Neural progenitor cell (in vitro differentiated cells): ENCODE data around the gene KIRREL3. TPM values are rescaled to one million over a fixed set of nuclear protein-coding genes. Genes with fewer than 3 reads are reported as not detected.

Experiments
- DNase-seq: peaks from one replicate; pipeline ENCODE4 v3.0.0-alpha.2; 2016; ENCODE audit warnings: low spot score
- H2AFZ ChIP-seq: fragments of 200-600 bp; sonication (generic); replicated peaks from 2 replicates; pipeline ENCODE4 v1.6.1; 2016; ENCODE audit warnings: antibody characterized with exemption
- H3F3A ChIP-seq: fragments of 200-600 bp; sonication (generic); 2 replicates; pipeline ENCODE4 v1.6.1; 2016; ENCODE audit warnings: antibody characterized with exemption, low read depth
- H3K27ac ChIP-seq: fragments of 200-600 bp; sonication (generic); 2 replicates; pipeline ENCODE4 v1.5.1; 2016; ENCODE audit warnings: mild to moderate bottlenecking
- H3K27me3 ChIP-seq: fragments of 200-600 bp; sonication (generic); 2 replicates; pipeline ENCODE4 v1.6.1; 2016; ENCODE audit warnings: mild to moderate bottlenecking, moderate library complexity
- H3K36me3 ChIP-seq: fragments of 200-600 bp; sonication (generic); 2 replicates; pipeline ENCODE4 v1.5.1; 2016
- H3K4me1 ChIP-seq: fragments of 200-600 bp; sonication (generic); 2 replicates; pipeline ENCODE4 v1.6.1; 2016; ENCODE audit warnings: mixed run types
- H3K4me2 ChIP-seq: fragments of 200-600 bp; sonication (generic); 2 replicates; pipeline ENCODE4 v1.6.1; 2016
- H3K4me3 ChIP-seq: fragments of 200-600 bp; sonication (generic); 2 replicates; pipeline ENCODE4 v1.5.1; 2016
- H3K79me2 ChIP-seq: fragments of 200-600 bp; sonication (generic); 2 replicates; pipeline ENCODE4 v1.6.1; 2016; ENCODE audit warnings: low read depth
- H3K9ac ChIP-seq: fragments of 200-600 bp; sonication (generic); 2 replicates; pipeline ENCODE4 v1.6.1; 2016
- H3K9me3 ChIP-seq: fragments of 200-600 bp; sonication (generic); 2 replicates; pipeline ENCODE4 v1.5.1; 2016; ENCODE audit warnings: low read depth
- H4K20me1 ChIP-seq: fragments of 200-600 bp; sonication (generic); 2 replicates; pipeline ENCODE4 v1.6.1; 2016; ENCODE audit warnings: low read depth
- H3K27ac Mint-ChIP-seq: 3 replicates; pipeline ENCODE4 v1.8.0; 2021; ENCODE audit warnings: mixed read lengths
- H3K27me3 Mint-ChIP-seq: 2 replicates; pipeline ENCODE4 v1.8.0; 2022; ENCODE audit warnings: low read depth, mild to moderate bottlenecking, inconsistent platforms, moderate library complexity, mixed read lengths; ENCODE audit not compliant: insufficient read depth
- H3K36me3 Mint-ChIP-seq: 3 replicates; pipeline ENCODE4 v1.8.0; 2021; ENCODE audit warnings: mixed read lengths
- H3K4me1 Mint-ChIP-seq: 3 replicates; pipeline ENCODE4 v1.8.0; 2021; ENCODE audit warnings: mixed read lengths
- H3K4me3 Mint-ChIP-seq: 3 replicates; pipeline ENCODE4 v1.8.0; 2021; ENCODE audit warnings: mild to moderate bottlenecking, moderate library complexity, mixed read lengths
- H3K9me3 Mint-ChIP-seq: 3 replicates; pipeline ENCODE4 v1.8.0; 2020; ENCODE audit warnings: mixed read lengths
- EZH2 ChIP-seq: fragments of 200-600 bp; sonication (generic); IDR thresholded peaks from 2 replicates; pipeline ENCODE4 v1.6.1; 2017; ENCODE audit warnings: antibody characterized with exemption, mild to moderate bottlenecking, moderate library complexity
- EZH2phosphoT487 ChIP-seq: fragments of 200-600 bp; sonication (generic); IDR thresholded peaks from 2 replicates; pipeline ENCODE4 v1.6.1; 2017; ENCODE audit warnings: antibody characterized with exemption
- total RNA-seq: library from RNA; depleted of rRNA; stranded (reverse); fragments of >200 nt; gene quantifications from 2 replicates; pipeline ENCODE4 v1.2.3, GENCODE V29; 2015; ENCODE audit warnings: low replicate concordance
- TF ChIP-seq, protein P1 (sequence below): fragments of 200-600 bp; sonication (generic); IDR thresholded peaks from 2 replicates; pipeline ENCODE4 v1.5.1; 2017; ENCODE audit warnings: antibody characterized with exemption, mild to moderate bottlenecking

The KIRREL3 gene
- total RNA-seq, 1 donor from 2014 or later: 1.1 TPM

DNA sequence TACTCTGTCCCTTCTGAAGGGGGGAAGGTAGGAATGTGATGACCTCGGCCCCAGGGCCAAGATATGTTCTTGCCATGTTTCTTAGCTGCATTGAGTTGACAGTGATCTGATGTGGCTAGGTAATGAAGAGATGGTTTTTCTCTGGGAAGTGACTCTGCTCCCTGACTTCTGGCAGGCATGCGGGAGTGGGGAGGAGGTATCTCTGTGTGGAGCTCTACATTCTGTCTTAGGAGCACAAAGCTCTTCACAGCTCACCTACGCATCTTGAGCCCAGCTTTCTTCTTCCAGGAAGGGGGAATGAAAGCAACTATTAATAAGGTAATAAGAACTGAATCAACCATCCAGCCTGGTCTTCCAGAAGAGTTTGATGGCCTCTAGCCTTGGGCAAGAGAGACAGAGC, 404.1 kb downstream of the KIRREL3 start:
- TF ChIP-seq, protein P1, sequence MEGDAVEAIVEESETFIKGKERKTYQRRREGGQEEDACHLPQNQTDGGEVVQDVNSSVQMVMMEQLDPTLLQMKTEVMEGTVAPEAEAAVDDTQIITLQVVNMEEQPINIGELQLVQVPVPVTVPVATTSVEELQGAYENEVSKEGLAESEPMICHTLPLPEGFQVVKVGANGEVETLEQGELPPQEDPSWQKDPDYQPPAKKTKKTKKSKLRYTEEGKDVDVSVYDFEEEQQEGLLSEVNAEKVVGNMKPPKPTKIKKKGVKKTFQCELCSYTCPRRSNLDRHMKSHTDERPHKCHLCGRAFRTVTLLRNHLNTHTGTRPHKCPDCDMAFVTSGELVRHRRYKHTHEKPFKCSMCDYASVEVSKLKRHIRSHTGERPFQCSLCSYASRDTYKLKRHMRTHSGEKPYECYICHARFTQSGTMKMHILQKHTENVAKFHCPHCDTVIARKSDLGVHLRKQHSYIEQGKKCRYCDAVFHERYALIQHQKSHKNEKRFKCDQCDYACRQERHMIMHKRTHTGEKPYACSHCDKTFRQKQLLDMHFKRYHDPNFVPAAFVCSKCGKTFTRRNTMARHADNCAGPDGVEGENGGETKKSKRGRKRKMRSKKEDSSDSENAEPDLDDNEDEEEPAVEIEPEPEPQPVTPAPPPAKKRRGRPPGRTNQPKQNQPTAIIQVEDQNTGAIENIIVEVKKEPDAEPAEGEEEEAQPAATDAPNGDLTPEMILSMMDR: no peak
- no peak for TF ChIP-seq EZH2phosphoT487
- no peak for TF ChIP-seq EZH2

DNA sequence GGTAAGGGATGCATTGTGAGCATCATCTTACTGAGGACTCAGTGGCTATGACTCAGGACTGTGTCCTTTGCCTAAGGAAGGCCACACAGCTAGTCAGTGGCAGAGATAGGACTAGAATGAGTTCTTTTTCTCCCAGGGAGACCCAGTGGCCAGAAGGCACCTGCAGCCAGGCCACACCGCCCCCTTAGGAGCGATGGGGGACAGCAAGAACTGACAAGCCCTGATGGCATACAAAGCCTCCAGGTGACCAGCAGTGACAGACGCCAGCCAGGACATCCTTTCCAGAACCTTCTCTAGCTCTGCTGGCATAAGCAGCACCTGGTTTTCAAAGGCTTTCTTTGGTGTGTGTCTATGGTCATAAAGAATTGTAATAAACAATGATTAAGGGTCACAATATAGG, 405.0 kb downstream of the KIRREL3 start:
- H3K9me3 ChIP-seq: no peaks in the 10 kb centered on the region
- H3K27ac ChIP-seq: no peak overlapping the region
- H3K36me3 Mint-ChIP-seq: peaks cover 3% of the 10 kb centered on the region
- no peaks in the 10 kb centered on the region for H4K20me1 ChIP-seq
- no peaks in the 10 kb centered on the region for H3K79me2 ChIP-seq
- no peak for DNase-seq
- H3K4me1 Mint-ChIP-seq: peaks cover 57% of the 10 kb centered on the region
- no peak overlapping the region for H3K27ac Mint-ChIP-seq
- H3K9ac ChIP-seq: no peak overlapping the region
- peaks cover 5% of the 10 kb centered on the region for H3K27me3 ChIP-seq
- no peaks in the 10 kb centered on the region for H3K36me3 ChIP-seq
- peaks cover 14% of the 10 kb centered on the region for H3K27me3 Mint-ChIP-seq
- H3K4me3 Mint-ChIP-seq: no peak overlapping the region
- H3K9me3 Mint-ChIP-seq: no peaks in the 10 kb centered on the region
- peaks cover 58% of the 10 kb centered on the region for H3K4me1 ChIP-seq
- TF ChIP-seq EZH2phosphoT487: no peak
- TF ChIP-seq, protein P1: no peak
- H2AFZ ChIP-seq: no peak overlapping the region
- peaks cover 21% of the 10 kb centered on the region for H3F3A ChIP-seq
- no peak overlapping the region for H3K4me3 ChIP-seq
- no peak overlapping the region for H3K4me2 ChIP-seq

More for the DNA sequence above, 404.1 kb downstream of the KIRREL3 start:
- H3K4me1 Mint-ChIP-seq: peaks cover 61% of the 10 kb centered on the region
- H3F3A ChIP-seq: peaks cover 30% of the 10 kb centered on the region
- H3K27ac ChIP-seq: no peak overlapping the region
- peaks cover 17% of the 10 kb centered on the region for H3K27me3 Mint-ChIP-seq
- H3K4me3 ChIP-seq: no peak overlapping the region
- H3K27ac Mint-ChIP-seq: no peak overlapping the region
- no peaks in the 10 kb centered on the region for H3K36me3 ChIP-seq
- no peaks in the 10 kb centered on the region for H3K79me2 ChIP-seq
- H3K36me3 Mint-ChIP-seq: peaks cover 3% of the 10 kb centered on the region
- no peak overlapping the region for H3K9ac ChIP-seq
- H3K9me3 ChIP-seq: no peaks in the 10 kb centered on the region
- no peaks in the 10 kb centered on the region for H3K9me3 Mint-ChIP-seq
- H3K4me1 ChIP-seq: peaks cover 67% of the 10 kb centered on the region
- H2AFZ ChIP-seq: no peak overlapping the region
- no peaks in the 10 kb centered on the region for H4K20me1 ChIP-seq
- DNase-seq: no peak
- H3K4me3 Mint-ChIP-seq: no peak overlapping the region
- peaks cover 5% of the 10 kb centered on the region for H3K27me3 ChIP-seq
- no peak overlapping the region for H3K4me2 ChIP-seq

DNA sequence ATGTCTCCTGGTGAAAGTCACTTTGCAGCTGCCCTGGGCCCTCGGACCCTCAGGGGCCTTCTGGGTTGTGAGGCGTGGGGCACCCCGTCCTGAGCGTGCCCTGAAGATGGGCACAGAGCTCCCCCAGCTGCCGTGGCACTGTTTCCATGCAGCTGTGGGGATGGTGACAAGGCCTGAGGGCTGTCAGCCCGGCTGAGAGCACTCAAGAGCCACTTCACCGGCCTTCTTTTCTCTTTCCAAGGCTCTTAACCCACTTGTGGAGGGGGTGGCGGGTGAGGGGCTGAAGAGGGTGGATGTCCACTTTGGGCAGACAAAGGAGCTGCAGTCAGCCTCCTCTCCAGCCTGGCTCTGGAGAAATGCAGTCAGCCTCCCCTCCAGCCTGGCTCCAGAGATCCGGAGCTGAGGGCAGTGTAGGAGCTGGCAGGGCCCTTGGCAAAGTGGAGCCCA, 405.6 kb downstream of the KIRREL3 start:
- Histone ChIP-seq H3K9me3 (no peaks in the 10 kb centered on the region), H3K4me3 (no peak overlapping the region), H3F3A (peaks cover 19% of the 10 kb centered on the region), H3K4me2 (no peak overlapping the region), H3K79me2 (no peaks in the 10 kb centered on the region), H3K4me1 (peaks cover 58% of the 10 kb centered on the region), H3K9ac (no peak overlapping the region), H3K27ac (no peak overlapping the region), H4K20me1 (no peaks in the 10 kb centered on the region), H3K27me3 (peaks cover 2% of the 10 kb centered on the region), H3K36me3 (no peaks in the 10 kb centered on the region), H2AFZ (no peak overlapping the region)
- Mint-ChIP-seq H3K27me3 (peaks cover 12% of the 10 kb centered on the region), H3K36me3 (peaks cover 3% of the 10 kb centered on the region), H3K4me3 (no peak overlapping the region), H3K9me3 (no peaks in the 10 kb centered on the region), H3K27ac (peak overlapping the region; percentile 24), H3K4me1 (peaks cover 58% of the 10 kb centered on the region)
- TF ChIP-seq EZH2: no peak
- TF ChIP-seq EZH2phosphoT487: no peak
- TF ChIP-seq, protein P1: no peak
- no peak for DNase-seq
